HG02571 (cell line): ENCODE data around the gene ORMDL2.
"Not testable (repeated sequence)": the region's sequence is repeated elsewhere in the genome, so short reads cannot be mapped to it uniquely, and the experiment has no call there.

Source experiments
- ATAC-seq: cut with Tn5 transposase; IDR thresholded peaks from one replicate; pipeline ENCODE4 v1.9.1; 2021; ENCODE audit warnings: mild to moderate bottlenecking, moderate library complexity; ENCODE audit not compliant: unreplicated experiment

The ORMDL2 gene

DNA sequence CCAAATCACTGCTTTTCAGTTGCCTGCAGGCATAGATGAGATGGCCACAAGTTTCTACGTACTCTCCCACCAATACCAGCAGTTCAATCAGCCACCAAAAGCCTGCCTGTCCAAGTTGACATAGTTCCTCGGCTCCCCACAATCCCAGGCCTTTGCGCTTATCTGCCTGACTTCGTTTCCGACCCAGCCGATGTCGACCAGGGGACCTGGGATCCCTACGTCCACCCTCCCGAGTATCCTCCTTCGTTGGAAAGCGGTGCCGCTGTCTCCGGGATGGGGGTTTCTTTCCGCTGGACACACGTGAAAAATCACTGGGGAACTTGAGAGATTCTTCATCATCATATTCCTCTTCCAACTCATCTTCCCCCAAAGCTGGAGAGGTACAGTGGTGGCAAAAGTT, 10.0 kb downstream of the ORMDL2 start:
- ATAC-seq: no peak

DNA sequence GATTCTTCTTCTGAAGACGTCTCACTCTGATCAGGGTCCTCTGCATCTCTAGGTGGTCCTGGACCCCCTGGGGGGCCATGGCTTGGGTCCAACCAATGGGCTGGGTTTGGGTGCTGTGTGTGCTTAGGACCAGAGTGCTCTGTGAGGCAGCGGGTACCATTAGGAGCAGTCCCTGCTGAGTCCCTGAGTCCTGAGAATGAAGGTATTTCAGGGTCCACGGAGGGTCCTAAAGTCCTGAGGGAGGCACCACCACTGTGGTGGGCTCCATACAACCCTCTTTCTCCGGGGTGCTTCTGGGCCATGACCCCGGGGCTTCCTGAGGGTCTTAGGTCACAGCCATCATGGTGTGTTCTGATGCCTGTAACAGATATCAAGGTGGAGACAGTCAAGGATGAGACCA, 10.5 kb downstream of the ORMDL2 start:
- ATAC-seq: no peak

DNA sequence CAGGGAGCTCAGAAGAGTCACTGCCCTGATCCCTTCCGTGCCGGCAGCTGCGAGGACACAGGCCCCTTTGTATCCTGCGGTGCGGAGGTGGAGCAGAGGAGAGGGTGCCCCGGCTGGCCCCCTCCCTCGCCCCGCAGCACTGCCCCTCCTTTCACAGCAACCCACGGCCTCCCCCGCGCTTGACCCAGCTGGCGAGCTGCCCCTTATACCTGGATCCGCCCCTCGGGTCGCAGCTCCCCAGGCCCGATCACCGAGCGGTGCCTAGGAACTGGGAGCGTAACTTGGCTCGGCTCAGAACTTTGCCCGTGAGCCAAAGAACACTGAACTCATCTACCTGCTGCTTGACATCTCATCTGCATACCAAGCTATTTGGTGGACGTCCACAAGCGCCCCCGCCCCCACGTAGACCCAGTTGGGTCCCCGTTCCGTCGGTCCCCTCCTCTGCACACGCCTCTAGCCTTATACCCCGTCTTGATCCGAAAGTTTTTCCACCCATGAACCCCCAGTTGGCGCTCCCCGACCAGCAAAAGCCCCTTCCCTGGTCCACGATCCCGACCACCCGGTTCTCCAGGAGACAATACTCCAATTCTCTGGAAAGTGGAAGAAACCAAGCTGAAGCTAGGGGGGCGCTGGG, 12.2 kb downstream of the ORMDL2 start:
- ATAC-seq: peak; percentile 15

DNA sequence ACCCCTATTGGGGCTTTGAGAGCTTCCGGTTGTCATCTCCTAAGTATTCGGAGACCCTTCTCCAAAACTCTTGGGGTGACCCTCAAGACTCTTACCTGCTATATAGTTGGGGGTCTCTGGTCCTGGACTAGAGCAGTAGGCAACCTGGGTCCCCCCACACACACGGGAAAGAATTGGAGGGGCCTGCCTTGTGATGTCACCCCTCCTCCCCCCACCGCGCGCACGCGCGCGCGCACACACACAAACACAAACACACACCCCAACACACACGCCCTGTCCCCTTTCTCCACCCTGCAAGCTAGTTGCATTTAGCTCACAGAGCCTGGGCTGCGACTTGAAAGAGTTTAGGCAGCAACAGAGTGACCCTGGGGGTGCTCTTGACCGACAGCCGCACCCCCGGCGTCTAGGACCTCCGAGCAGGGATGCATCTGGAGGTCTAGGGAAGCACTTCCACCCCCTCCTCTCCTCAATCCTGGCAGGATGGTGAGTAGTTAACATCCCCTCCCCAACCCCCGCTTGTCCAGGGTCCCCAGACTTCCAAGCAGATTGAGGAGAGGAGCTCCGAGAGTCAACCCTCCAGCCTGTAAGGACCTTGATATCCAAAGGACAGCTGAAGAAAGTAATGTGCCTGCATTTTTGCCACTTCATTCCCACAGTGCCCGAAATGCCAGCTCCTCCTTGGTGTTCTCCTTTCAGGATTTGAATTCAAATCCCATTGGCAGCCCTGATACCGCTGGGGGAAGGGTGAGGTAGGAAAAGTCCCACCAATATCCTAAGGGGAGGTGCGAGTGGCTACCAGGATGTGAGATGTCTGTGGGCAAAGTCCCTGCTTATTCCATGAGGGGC, 13.0 kb downstream of the ORMDL2 start:
- ATAC-seq: no peak

DNA sequence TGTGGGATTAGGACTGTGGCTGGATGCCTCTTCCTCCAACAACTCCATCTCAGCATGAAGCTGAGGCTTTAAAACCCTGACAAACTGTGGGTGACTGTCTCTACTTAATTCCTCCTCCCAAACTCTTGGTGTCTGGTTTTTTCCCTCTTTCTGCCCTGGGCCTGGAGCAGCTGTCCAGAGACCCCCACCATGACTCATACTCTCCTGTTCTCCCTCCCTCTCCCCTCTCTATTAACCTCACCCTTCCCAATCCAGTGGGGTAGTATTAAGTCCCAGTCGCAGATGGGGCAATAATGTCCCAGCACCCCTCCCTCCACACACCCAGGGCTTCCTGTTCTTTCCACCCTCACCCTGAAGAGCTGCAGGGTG, 13.6 kb downstream of the ORMDL2 start:
- no peak for ATAC-seq

GRCh38 chr12:55833056-55833455, 15.2 kb downstream of the ORMDL2 start:
- no peak for ATAC-seq

- ATAC-seq: not testable (repeated sequence)
Observed at GRCh38 chr12:55834400-55834799, 16.6 kb downstream of the ORMDL2 start.

- ATAC-seq: no peak
Observed at GRCh38 chr12:55838361-55838760, 20.5 kb downstream of the ORMDL2 start.

- ATAC-seq: no peak
Observed at GRCh38 chr12:55839345-55840140, 21.7 kb downstream of the ORMDL2 start.

DNA sequence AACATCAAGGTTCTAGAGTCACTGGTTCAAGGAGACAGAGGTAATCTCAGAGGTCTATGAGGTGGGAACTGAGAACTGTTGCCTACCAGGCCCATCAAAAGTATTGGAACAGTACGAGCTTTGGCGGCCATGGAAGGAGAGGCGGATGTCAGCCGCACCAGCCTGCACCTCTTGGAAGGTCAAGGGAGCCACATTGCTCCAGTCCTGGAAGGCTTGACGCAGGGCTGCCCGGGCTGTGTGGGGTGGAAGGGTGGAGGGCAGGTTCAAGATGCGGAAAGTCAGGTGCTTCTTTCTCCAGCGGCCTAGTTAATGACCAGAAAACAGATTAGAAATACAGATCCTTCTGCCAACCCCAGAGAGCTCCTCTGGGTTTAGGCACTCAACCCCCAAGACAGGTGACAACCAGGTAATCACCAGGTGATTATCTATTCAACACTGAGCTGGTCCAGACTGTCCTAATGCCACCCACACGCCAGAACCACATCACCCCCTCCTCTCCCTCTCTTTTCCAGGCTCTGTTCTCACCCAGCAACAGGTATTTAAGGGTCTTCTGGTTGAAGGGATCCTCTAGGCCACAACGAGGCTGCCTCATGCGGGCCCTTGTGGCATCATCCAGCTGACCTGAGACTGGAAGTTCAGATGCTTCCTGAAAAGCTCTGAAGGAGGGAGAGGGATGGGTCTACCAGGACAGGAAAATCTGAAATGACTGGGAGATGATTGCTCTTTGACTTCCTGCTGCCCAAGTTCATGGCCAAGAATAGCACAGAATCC, 22.9 kb downstream of the ORMDL2 start:
- no peak for ATAC-seq

- ATAC-seq: no peak
Observed at GRCh38 chr12:55842681-55843429, 25.0 kb downstream of the ORMDL2 start, which contains the start of gene MMP19. Gene MMP19 (minus strand): TSS chr12:55842936. CDS start chr12:55842830, 106 bp downstream.

GRCh38 chr12:55843431-55843830, 25.6 kb downstream of the ORMDL2 start:
- ATAC-seq: no peak

GRCh38 chr12:55844961-55845360, 27.1 kb downstream of the ORMDL2 start:
- no peak for ATAC-seq

- ATAC-seq: no peak
Observed at GRCh38 chr12:55845361-55845760, 27.5 kb downstream of the ORMDL2 start.

- ATAC-seq: no peak
Observed at GRCh38 chr12:55845785-55846496, 28.1 kb downstream of the ORMDL2 start.

DNA sequence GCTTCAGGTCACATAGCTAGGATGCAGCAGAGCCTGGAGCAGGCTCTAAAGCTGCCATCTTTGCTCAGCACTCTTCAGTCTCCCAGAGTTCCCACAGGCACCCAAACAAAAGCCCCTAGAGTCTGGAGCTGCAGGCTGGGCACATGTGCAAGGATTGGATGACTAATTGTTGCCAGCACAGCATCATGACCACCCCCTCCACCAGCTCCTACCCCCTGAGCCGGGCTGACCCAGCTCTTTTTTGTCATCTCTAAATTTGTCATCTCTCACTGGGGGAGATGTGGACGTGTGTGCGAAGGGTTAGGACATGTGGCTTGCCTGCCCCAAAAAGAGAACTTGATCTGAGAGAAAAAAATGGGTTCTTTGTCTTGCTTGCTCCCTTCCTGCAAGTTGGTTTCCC, 29.2 kb downstream of the ORMDL2 start:
- no peak for ATAC-seq

GRCh38 chr12:55847603-55848291, 29.9 kb downstream of the ORMDL2 start:
- no peak for ATAC-seq

- ATAC-seq: no peak
Observed at GRCh38 chr12:55849616-55850343, 31.9 kb downstream of the ORMDL2 start.
